DND-41 (cell line): ENCODE data around the gene CYB561A3.

Experiments used
- ATAC-seq: fragments of 200-7000 bp; cut with Tn5 transposase; 3 replicates; pipeline ENCODE4 v1.9.1; 2021; ENCODE audit warnings: low read depth; ENCODE audit not compliant: insufficient read depth
- DNase-seq: peaks from one replicate; pipeline ENCODE4 v3.0.0-alpha.2; 2020
- H2AFZ ChIP-seq: 2 replicates; pipeline ENCODE4 v1.6.0; 2012; ENCODE audit warnings: low read depth, low read length
- H3K27ac ChIP-seq: 2 replicates; pipeline ENCODE4 v1.5.1; 2012; ENCODE audit warnings: low read length, inconsistent platforms
- H3K27me3 ChIP-seq: fragments of 200-600 bp; sonication (generic); 2 replicates; pipeline ENCODE4 v1.6.0; 2012; ENCODE audit warnings: low read length, mild to moderate bottlenecking, inconsistent platforms; ENCODE audit not compliant: insufficient read depth, poor library complexity
- H3K36me3 ChIP-seq: 2 replicates; pipeline ENCODE4 v1.5.1; 2012; ENCODE audit warnings: low read length, inconsistent platforms; ENCODE audit not compliant: insufficient read depth
- H3K4me1 ChIP-seq: 2 replicates; pipeline ENCODE4 v1.5.1; 2012; ENCODE audit warnings: mild to moderate bottlenecking, low read length; ENCODE audit not compliant: insufficient read depth
- H3K4me2 ChIP-seq: 2 replicates; pipeline ENCODE4 v1.6.0; 2012; ENCODE audit warnings: mild to moderate bottlenecking, moderate library complexity, low read length, inconsistent platforms; ENCODE audit not compliant: insufficient read depth
- H3K4me3 ChIP-seq, 2 experiments: fragments of 200-600 bp in 1 of 2; shearing (Covaris generic) in 1 of 2; 2 replicates each; pipeline ENCODE4 v1.5.1; 2012 to 2016; ENCODE audit warnings: inconsistent platforms in 2 of 2, low read length in 2 of 2, mild to moderate bottlenecking in 2 of 2, low read depth in 1 of 2, moderate library complexity in 1 of 2
- H3K79me2 ChIP-seq: 2 replicates; pipeline ENCODE4 v1.6.0; 2012; ENCODE audit warnings: low read length, inconsistent platforms; ENCODE audit not compliant: insufficient read depth
- H3K9ac ChIP-seq: 2 replicates; pipeline ENCODE4 v1.6.0; 2012; ENCODE audit warnings: low read depth, mild to moderate bottlenecking, inconsistent platforms, low read length, moderate library complexity
- H3K9me3 ChIP-seq: 2 replicates; pipeline ENCODE4 v1.5.1; 2012; ENCODE audit warnings: low read length, moderate library complexity, mild to moderate bottlenecking, inconsistent platforms; ENCODE audit not compliant: insufficient read depth, severe bottlenecking
- H4K20me1 ChIP-seq: 2 replicates; pipeline ENCODE4 v1.6.0; 2012; ENCODE audit warnings: low read length; ENCODE audit not compliant: insufficient read depth
- CTCF ChIP-seq: IDR thresholded peaks from 2 replicates; pipeline ENCODE4 v1.5.1; 2012; ENCODE audit warnings: borderline replicate concordance, low read length, moderate library complexity, mild to moderate bottlenecking; ENCODE audit not compliant: poor library complexity, severe bottlenecking; ENCODE audit errors: extremely low read depth
- EZH2 ChIP-seq: IDR thresholded peaks from 3 replicates; pipeline ENCODE4 v1.6.1; 2012; ENCODE audit warnings: borderline replicate concordance, low read depth, mild to moderate bottlenecking, moderate library complexity, low read length, inconsistent platforms; ENCODE audit not compliant: severe bottlenecking

Gene CYB561A3

GRCh38 chr11:61377461-61378160, 15.9 kb upstream of the CYB561A3 start:
- Histone ChIP-seq H4K20me1 (no peaks in the 10 kb centered on the region), H3K9ac (no peak overlapping the region), H3K4me1 (no peaks in the 10 kb centered on the region), H3K9me3 (peaks cover 18% of the 10 kb centered on the region), H3K4me2 (no peak overlapping the region), H3K79me2 (no peaks in the 10 kb centered on the region), H3K36me3 (peaks cover 24% of the 10 kb centered on the region; the same call in 1 of the 2 replicates), H3K4me3 (no peak overlapping the region), H3K27me3 (no peaks in the 10 kb centered on the region), H2AFZ (no peak overlapping the region), H3K27ac (no peak overlapping the region)
- ATAC-seq (no peak), DNase-seq (no peak)
- TF ChIP-seq EZH2: no peak

GRCh38 chr11:61375761-61376108, 14.1 kb upstream of the CYB561A3 start:
- Histone ChIP-seq H3K27me3 (no peaks in the 10 kb centered on the region), H3K9me3 (peaks cover 27% of the 10 kb centered on the region), H3K4me1 (no peaks in the 10 kb centered on the region), H3K79me2 (no peaks in the 10 kb centered on the region), H3K4me3 (no peak overlapping the region), H3K4me2 (no peak overlapping the region), H3K9ac (no peak overlapping the region), H3K27ac (no peak overlapping the region), H3K36me3 (peaks cover 28% of the 10 kb centered on the region; the same call in 1 of the 2 replicates), H4K20me1 (no peaks in the 10 kb centered on the region), H2AFZ (no peak overlapping the region)
- no peak for ATAC-seq
- no peak for DNase-seq
- TF ChIP-seq CTCF: no peak
- TF ChIP-seq EZH2: no peak

GRCh38 chr11:61372659-61373420, 11.2 kb upstream of the CYB561A3 start:
- Histone ChIP-seq H4K20me1 (no peaks in the 10 kb centered on the region), H3K4me1 (no peaks in the 10 kb centered on the region), H3K4me2 (no peak overlapping the region), H3K36me3 (peaks cover 55% of the 10 kb centered on the region), H3K27ac (no peak overlapping the region), H3K9me3 (peaks cover 29% of the 10 kb centered on the region), H3K79me2 (no peaks in the 10 kb centered on the region), H2AFZ (no peak overlapping the region), H3K9ac (no peak overlapping the region), H3K4me3 (no peak overlapping the region), H3K27me3 (no peaks in the 10 kb centered on the region)
- ATAC-seq (no peak), DNase-seq (no peak)
- TF ChIP-seq CTCF: no peak
- TF ChIP-seq EZH2: no peak

- Histone ChIP-seq H4K20me1 (no peaks in the 10 kb centered on the region), H3K36me3 (peaks cover 74% of the 10 kb centered on the region), H3K9me3 (peaks cover 27% of the 10 kb centered on the region), H3K9ac (no peak overlapping the region), H3K27ac (no peak overlapping the region), H2AFZ (no peak overlapping the region), H3K4me1 (no peaks in the 10 kb centered on the region), H3K4me3 (no peak overlapping the region), H3K27me3 (no peaks in the 10 kb centered on the region), H3K4me2 (no peak overlapping the region), H3K79me2 (no peaks in the 10 kb centered on the region)
- ATAC-seq (peak; percentile 51), DNase-seq (no peak)
- TF ChIP-seq EZH2: no peak
- no peak for TF ChIP-seq CTCF
Measured at GRCh38 chr11:61370349-61371005, 8.8 kb upstream of the CYB561A3 start.
